Cerebellar cortex (tissue), 1 donor: ENCODE results near the gene APBB1.
"Not testable (repeated sequence)": the region's sequence is repeated elsewhere in the genome, so short reads cannot be mapped to it uniquely, and the experiment has no call there.

Source experiments
- DNase-seq: peaks from one replicate; pipeline ENCODE4 v3.0.0-alpha.2; 2015; ENCODE audit warnings: low spot score

The APBB1 gene

DNA sequence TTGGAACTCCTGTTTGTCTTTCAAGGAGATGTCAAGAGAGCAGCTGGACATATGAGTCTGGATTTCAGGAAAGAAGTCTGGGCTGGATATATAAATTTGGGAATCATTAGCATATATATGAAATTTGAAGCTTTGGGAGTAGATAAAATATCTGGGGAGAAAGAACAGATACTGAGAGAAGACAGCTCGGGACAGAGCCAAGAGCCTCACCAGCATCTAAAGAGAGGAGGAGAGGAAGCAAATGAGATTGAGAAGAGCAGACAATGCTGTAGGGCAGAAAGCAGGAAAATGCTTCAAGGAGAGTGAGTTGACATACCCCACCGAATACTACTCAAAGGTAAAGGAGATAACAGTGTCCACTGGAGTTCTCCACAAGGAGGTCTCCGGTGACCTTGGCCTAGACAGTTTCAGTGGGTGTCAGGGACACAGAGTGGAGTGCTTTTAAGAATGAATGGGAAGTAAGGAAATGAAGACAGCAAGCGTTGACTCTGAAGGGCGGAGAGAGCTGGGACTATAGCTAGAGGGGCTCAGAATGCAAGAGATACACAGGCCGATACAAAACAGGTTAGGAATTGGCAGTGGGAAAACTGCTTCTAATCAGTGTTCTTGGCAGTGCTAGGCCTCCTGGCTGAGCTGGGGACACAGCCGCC, 862 bp downstream of the APBB1 start:
- DNase-seq, result no peak

DNA sequence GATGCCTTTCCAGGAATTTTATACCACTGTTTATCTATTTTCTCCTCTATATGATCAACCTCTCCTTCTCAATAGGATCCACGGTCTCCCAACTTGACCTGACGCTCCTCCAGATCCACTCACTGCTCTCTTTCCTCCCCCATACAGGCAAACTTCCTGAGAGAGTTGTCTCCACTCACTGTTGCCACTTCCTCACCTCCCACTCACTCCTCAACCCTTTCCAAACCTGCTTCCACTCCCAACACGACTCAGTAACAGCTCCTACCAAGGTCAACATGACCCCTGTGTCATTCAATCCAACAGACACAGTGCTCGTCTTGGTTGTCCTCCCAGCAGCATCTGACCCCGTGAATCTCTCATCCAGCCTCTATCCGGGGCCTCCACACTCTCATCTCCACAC, 3.1 kb downstream of the APBB1 start:
- DNase-seq, result no peak

DNA sequence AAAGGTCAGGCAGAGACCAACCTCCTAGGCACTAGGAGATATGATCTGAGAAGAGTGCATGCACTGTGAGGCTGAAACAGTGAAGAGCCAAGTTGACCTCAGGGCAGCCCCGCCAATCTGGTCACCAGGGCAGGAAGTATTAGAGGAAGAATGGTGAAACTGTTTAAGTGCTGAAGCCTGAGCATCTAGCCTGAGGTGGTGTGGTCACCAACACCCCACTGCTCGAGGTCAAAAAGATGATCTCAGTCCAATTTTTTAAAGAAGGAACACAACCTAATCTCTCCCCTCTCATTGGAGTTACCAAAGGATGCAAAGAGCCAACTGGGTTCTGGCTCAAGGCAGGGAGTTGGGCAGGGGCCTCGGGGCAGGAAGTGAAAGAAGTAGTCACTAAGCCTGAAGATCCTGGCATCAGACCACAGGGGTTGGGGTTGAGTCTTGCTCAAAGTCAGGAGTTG, 4.0 kb downstream of the APBB1 start:
- DNase-seq, result no peak

DNA sequence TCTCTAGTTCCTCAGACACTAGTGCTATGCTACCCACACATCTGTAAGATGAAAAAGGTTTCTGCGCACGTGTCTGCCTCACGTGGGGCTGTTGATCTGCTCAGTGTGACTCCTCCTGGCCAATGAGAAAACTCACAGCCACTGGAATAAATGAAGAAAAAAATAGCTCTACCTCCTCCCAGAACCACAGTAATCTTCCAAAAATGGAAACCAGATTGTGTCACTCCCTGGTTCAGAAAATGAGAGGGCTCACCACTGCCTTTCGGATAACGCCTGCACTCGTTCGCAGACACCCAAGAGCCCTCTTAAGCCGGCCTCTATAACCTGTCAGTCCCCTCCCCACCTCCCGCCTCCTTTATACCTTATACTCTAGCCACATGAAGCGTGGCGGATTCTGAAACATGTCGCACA, 5.1 kb downstream of the APBB1 start:
- peak; percentile 56 for DNase-seq

DNA sequence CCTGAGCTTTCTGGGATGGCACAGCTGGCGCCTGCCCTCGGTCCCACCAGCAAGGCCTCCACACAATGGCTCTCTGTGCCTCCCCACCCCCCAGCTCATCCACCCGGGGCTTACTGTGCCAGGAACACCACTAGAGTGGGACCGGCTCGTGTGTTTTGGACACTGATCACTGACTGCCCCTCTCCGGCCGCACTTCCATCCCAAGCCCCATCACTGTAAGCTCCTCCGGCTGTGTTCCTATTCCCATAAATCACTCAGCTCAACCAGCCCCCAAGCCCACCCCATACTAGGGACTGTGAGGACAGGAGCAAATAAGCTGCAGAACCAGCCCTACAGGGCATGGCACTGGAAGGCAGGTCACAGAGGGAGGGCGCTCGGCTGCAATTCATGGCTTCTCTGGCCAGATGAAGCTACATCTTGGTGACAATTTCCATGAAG, 7.3 kb downstream of the APBB1 start:
- DNase-seq, result no peak

DNA sequence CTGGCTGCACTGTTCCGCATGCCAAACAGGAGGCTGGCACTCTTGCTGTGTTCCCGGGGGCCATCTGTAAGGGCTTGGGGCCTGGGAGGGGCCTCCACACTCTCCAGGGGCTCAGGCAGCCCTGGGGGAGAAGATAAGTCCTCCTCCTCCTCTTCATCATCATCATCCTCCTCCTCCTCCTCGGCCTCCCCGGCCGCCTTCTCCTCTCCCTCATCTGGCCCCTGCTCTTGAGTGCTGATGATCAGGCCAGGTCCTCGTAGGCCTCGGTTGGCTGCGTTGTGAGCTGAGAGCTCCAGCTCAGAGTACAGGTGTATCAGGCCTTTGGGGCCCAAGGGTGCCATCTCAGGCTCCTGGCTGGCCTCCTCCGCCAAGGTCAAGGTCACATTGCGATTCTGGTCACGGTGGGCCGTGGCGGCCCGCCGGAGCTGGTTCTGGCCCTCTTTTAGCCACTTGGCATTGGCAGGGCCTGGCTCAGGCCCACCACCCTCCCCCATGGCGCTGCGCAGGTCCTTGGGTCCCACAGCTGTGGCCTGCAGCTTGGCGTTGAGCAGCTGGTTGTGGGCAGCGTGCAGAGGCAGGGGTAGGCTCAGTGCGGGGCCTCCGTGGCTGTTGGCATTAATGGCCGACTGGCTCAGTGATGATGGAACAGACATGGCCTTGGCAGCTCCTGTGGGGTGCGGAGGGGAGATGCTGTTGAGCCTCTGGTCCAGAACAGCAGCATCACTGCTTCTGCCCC, 8.0 kb downstream of the APBB1 start:
- no peak for DNase-seq

DNA sequence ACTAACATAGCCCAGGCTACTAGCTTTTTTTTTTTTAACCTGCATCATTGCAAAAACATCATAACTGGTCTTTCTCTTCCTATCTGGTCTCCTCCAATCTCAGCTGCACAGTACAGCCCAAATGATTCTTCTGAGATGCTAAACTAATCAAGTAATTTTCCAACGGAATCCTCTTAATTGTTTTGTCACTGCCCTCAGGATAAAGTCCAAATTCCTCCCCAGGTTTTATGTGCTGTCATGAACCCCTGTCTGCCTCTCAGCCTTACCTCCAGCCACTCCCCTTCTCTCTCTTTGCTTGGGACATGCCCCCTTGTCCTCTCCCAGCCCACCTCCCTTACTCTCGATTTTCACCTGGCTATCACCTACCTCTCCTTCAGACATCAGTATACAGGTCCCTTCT, 12.5 kb downstream of the APBB1 start:
- DNase-seq, result peak; percentile 56

DNA sequence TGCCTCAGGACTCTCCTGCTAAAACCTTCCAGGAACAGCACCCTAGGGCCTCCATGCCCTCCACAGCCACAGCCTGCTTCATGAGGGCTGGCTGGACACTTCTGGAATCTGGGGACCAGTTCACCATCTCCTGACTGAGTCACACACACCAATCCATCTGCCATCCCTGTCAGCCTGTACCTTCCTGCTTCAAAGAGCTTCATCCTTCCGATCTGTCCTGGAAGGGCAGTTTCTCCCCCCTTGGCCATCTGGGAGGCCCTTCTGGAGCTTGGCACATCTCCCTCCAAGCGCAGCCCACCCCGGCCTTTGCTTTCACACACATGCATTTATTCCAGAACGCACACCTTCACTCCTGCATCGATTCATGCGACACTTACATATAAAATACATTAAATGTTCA, 13.0 kb downstream of the APBB1 start:
- peak; percentile 91 for DNase-seq

DNA sequence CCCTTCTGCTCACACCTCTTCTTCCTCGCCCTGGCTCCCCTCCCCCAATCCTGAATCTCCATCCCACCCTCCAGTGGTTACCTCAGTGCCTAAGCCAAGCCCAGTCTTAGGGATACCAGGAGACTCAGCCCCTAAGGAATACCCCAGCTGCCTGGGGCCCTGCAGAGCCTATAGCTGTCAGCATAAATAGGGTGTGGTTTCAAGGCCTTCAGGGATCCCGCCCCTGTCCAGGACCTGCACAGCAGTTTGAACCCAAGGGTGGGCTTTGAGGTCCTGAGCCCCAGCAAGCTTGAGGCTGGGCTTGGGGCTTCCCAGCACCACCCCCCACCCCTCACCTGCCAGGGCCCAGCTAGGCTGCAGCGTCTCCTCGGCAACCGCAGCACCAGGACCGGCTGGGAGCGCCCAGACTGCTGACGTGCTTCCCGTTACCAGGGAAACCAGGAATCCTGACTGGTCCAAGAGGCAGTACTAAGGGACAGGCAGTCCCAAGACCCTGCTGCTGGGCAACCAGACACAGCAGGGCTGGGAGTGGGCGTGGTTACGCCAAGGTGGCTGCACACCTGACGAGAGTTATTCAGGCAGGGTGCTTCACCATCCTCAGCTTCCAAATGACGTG, 13.7 kb downstream of the APBB1 start:
- DNase-seq, result peak; percentile 81

DNA sequence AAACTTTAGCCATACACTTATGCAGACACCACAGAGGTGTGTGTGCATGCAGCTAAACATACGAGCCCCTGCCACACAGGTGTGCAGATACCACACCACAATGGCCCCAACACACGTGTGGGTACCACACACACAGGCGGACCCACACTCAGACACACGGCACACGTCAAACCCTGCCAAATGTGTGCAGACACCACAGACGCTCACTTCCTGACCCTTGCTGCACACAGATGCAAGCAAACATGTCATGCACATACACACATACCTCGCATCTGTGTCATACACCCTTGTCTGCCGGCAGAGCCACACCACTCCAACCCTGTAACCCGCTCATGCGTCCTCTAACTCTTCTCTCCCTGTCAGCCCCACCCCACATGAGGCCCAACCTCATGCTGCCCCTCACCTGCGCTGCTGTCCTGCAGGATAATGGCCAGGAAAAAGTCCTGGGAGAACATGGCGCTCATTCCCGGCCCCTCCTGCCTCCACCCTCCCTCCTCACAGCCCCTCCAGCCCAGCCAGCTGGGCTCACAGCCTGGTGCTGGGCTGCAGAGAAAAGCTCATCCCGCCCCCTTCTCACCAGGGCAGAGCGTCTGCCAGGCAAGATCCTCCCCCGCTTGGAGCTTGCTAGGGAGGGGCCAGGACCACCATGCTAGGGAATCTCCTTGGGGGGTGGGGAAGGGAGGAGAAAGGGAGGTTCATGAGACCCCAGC, 14.4 kb downstream of the APBB1 start:
- peak; percentile 63 for DNase-seq

DNA sequence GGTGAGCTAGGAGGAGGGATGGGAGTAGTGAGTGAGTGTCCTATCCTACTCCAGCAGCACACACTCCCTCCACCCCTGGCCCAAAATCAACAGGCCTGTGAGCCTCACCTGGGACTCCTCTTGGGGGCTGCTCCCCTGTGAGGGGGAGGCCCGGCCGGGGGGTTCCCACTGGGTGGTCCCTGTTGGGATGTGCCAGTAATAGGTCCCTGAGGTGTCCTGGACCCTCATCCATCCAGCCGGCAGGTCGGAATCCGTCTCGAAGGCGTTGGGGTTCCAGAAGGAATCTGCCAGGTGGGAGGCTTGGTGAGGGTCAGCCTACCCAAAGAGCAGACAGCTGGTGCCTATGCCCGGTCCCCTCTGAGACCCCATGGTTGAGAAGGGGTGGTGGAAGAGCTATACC, 15.4 kb downstream of the APBB1 start:
- DNase-seq, result no peak

DNA sequence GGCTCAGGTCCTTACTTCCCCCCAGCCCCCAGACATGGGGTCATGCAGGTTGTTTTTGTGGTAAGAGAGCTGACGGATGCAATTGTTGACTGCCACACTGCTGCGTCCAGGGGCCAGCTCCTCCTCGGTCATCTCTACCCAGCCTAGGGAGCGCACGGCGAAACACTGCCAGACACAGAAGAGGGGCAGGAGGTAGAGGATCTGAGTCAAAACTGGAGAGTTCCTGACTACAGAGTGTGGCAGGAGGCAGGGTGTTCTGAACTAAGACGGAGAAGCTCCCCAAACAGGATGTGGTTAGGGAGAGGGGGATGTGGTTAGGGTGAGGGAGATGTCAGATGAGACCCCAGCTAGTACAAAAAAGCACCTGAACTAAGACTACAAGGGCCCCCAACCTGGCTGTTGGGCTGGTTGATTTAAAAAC, 16.3 kb downstream of the APBB1 start:
- DNase-seq, result no peak

DNA sequence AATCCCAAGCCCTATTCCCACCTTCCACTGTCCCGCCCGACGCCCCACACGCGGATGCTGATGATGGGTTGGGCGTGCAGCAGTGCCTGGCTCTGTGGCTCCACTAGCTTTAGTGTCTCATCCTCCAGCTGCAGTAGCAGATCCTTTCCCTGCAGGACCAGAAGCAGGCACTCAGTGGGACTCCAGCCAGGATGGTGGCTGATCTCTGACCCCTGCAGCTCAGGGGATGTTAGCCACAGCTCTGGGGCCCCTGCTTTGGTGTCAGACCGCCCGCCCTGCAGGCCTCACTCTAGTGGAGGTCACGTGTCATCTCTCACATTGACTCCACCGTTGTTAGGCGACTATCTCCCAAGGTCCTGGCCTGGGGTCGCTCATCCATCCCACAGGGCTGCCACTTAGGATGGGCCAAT, 16.8 kb downstream of the APBB1 start:
- DNase-seq, result no peak

DNA sequence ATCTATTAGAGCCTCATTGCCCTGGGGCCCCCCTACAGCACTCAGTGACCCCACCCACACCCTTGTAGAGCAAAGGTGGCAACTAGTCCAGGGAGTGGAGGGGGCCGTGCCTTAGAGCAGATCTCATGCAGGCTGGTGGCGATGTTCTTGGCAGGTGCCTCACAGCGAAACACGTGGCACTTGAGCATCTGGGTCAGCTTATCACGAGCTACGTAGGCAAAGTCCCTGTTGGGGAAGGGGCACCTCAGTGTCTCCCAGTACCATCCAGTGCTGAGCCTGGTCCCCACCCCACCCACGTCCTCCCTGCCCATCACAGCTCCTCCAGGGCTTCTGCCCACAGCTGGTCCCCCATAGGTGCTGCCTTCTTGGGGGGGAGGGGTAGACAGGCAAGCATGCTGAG, 17.4 kb downstream of the APBB1 start:
- no peak for DNase-seq

DNA sequence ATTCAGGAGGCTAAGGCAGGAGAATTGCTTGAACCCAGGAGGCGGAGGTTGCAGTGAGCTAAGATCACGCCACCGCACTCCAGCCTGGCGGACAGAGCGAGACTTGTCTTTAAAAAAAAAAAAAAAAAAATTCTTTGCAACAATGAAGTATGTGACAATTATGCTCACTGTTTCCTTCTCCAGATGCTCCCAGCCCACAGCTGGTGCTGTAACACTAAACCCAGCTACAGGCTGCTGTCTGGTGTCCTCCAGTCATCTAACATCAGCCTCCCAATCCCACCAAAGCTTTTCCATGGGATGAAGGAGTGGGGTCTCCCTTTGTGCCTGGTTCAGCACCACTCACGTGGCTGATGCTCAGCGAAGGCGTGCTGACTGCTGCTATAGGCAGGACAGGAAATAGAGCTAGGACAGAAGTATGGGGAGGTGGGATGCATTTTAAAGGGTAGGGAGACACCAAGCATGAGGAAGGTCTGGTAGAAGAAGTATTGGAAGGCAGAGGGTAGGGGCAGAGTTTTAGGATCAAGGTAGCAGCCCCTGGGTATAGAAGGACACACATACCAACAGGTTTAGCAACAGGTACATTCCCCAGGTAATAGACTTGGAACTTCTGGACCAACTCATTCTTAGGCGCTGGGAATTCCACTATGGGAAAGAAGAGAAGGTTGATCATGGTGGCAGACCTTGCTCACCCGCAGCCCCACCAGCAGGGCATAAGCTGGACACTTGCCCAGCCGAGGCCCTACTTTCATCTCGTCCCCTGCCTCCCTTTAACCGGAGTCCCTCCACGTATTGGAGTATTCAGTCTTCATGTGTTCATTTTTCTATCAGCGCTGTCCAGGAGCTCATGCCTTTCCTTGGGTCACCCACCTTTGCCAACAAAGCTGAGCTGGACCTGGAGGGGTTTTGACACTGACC, 18.2 kb downstream of the APBB1 start:
- no peak for DNase-seq

DNA sequence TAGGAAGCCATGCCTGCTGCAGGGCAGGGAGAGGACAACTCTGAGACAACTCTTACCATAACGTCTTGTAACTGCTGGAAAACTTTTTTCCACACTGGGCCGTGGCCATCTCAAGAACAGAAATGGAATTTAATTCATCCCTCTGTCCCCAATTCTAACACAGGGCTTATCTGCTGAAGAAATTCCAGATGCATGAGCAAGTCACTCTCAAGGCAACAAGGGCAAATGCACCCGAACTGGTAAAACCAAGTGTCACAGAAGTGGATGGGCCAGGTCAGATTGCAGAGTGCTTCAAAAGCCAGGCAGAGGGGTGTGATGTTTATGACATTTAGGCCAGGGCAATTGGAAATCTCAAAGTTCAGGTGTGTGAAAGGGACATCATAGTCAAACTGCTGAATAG, 21.3 kb downstream of the APBB1 start:
- DNase-seq, result no peak

DNA sequence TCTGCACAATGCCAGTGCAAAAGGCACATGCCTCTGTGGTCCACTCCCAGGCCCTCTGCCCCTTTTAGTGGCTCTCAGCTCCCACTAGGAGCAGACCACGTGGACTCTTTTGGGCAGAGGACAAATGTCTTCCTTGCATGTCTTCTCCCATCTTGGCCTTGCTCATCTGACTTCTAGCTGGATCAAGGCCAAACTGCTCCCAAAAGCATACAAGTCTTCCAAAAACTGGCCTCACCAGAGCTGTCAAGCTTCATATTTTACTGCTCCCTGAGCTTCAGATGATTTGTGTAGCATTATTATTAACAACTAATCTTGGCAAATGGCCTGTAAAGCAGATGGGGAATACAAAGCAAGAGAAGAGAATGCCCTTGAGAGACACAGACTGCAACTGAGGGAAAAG, 21.7 kb downstream of the APBB1 start:
- DNase-seq, result no peak

DNA sequence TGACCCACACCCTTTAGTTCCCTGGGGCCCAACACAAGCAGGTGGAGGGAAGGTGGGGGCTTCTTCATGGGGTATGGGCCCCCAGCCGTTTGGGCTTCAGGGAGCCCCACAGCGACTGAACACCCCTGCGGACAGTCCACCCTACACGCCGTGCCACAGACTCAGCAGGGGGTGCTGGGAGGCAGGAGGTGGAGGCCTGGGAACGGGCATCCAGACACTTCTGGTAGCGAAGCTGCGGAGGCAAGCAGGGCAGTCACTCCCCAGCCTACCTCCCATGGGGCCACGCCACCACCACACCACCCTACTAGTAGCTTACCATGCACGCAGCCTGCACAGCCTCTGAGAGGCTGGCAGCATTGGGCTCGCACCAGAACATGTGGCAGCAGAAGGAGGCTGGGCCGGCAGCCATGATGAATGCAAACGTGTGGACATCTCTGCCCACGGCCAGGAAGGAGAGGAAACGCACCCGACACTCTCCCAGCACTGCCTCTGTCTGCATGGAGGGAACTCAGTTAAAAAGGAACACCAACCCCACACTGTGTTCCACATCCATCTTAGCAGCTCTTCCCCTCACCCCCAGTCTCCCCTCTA, 23.3 kb downstream of the APBB1 start:
- no peak for DNase-seq

DNA sequence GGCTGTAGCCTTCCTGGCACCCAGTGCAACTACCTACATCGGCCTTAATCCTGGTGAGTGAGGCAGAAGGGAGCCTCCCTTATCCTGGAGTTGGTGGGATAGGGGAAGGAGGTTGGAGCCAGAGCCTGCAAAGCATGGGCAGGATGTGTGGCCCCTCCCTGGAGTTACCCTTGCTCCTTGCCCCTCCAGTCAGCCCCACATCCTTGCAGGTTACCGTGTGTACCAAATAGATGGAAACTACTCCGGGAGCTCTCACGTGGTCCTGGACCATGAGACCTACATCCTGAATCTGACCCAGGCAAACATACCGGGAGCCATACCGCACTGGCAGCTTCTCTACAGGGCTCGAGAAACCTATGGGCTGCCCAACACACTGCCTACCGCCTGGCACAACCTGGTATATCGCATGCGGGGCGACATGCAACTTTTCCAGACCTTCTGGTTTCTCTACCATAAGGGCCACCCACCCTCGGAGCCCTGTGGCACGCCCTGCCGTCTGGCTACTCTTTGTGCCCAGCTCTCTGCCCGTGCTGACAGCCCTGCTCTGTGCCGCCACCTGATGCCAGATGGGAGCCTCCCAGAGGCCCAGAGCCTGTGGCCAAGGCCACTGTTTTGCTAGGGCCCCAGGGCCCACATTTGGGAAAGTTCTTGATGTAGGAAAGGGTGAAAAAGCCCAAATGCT, 24.8 kb downstream of the APBB1 start:
- DNase-seq, result peak; percentile 77

DNA sequence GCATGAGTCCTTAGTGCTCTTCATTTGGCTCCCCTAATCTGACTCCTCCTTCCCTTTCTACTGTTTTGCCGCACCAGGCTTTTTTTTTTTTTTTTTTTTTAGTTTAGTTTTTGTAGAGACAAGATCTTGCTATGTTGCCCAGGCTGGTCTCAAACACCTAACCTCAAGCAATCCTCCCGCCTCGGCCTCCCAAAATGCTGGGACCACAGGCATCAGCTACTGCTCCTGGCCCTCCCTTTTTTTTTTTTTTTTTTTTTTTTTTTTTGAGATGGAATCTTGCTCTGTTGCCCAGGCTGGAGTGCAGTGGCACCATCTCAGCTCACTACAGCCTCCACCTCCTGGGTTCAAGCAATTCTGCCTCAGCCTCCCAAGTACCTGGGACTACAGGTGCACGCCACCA, 26.6 kb downstream of the APBB1 start:
- DNase-seq, result not testable (repeated sequence)
